OCI-LY3 (cell line): ENCODE measurements around the gene SMAD3.

Experiments used
- EZH2phosphoT487 ChIP-seq: fragments of 200-600 bp; shearing (Covaris generic); IDR thresholded peaks from 2 replicates; pipeline ENCODE4 v1.6.1; 2018; ENCODE audit warnings: antibody characterized with exemption, mixed run types, low read depth
- TF ChIP-seq, protein P1 (sequence below): fragments of 200-600, 300-600 bp; sonication (generic); IDR thresholded peaks from 2 replicates; pipeline ENCODE4 v1.5.1; 2014; ENCODE audit warnings: antibody characterized with exemption, low read length, low read depth

DNA sequence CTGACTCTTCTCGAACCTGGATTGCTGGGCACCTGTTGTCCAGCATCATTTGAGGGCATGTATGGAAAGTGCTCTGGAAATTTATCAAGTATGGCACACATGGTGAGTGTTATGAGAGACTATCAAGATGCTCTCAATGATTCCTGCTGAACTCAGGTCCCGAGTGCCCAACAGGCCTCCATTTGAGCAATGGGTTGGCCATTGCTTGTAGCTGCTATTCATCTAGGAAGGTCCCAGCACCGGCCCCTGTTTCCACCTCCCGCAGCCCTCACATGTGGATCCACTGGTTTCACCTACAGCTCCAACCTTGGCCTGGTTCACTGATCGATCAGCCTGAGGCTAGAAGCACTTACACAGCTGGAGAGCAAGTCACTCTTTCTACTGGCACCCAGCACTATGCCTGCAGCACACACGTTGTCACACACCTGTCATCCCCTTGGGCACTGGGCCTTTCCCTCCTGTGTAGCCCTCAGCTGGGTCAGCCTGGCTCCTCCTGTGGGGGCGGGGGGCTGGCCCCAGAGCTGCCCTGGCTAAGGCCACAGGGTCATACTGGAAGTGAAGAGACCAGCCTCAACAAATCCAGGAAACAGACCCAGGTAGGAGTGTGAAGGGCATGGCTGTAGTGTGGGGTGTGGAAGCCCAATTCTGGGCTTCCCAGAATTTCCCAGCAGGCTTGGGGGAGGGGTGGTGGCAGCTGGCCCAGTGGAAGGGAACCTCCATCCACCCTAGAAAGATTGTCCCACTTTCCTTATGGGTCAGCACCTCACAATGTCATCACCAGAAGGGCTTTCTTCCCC lies 41.7 kb upstream of the SMAD3 start:
- no peak for TF ChIP-seq EZH2phosphoT487
- TF ChIP-seq, protein P1, sequence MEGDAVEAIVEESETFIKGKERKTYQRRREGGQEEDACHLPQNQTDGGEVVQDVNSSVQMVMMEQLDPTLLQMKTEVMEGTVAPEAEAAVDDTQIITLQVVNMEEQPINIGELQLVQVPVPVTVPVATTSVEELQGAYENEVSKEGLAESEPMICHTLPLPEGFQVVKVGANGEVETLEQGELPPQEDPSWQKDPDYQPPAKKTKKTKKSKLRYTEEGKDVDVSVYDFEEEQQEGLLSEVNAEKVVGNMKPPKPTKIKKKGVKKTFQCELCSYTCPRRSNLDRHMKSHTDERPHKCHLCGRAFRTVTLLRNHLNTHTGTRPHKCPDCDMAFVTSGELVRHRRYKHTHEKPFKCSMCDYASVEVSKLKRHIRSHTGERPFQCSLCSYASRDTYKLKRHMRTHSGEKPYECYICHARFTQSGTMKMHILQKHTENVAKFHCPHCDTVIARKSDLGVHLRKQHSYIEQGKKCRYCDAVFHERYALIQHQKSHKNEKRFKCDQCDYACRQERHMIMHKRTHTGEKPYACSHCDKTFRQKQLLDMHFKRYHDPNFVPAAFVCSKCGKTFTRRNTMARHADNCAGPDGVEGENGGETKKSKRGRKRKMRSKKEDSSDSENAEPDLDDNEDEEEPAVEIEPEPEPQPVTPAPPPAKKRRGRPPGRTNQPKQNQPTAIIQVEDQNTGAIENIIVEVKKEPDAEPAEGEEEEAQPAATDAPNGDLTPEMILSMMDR = no peak
